GM12874 (cell line): ENCODE data around the gene ICA1.

Source experiments
- CTCF ChIP-seq: IDR thresholded peaks from 2 replicates; pipeline ENCODE4 v1.5.1; 2011; ENCODE audit warnings: low read depth, mild to moderate bottlenecking, control low read depth, low read length, moderate library complexity; ENCODE audit not compliant: insufficient read depth

The ICA1 gene

GRCh38 chr7:8185926-8186683 is 75.9 kb downstream of the ICA1 start:
- no peak for TF ChIP-seq CTCF

- TF ChIP-seq CTCF, result no peak
Observed at GRCh38 chr7:8184221-8184620, 77.7 kb downstream of the ICA1 start.

DNA sequence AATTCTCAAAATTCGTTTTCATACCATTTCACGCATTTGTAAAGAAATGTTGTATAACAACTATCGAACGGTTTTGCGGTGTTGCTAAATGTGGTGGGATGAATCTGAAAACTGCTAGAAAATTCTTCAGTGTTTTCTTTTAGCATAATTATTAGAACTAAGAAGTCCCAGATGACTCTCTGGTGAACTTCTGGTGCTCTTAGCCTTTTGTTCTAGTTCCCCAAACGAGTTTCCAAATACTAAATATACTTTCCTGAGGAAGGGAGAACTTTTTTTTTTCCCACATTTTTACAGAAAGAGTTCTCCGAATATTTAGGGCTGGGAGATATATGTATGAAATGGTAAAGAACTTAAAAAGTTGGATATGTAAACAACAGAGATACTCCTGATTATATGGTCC is 82.5 kb downstream of the ICA1 start:
- TF ChIP-seq CTCF, result no peak

DNA sequence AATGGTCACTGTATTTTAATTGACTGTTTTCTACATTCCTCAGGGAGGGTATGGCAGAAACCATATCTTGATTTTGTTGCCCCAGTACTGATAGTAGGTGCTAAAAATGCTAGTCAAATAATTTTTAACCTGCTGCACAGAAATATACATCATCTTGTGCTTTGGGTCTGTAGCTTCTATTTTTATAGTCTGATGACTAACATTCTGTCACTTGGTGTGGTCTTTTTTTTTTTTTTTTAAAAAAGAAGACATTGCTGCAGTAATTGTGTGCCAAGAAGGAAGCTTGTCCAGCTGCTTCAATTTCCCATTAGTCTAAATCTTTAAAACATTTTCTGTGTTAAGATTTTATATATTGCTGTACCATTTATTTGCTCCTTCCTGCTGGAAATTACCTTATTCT is 83.6 kb downstream of the ICA1 start:
- no peak for TF ChIP-seq CTCF

DNA sequence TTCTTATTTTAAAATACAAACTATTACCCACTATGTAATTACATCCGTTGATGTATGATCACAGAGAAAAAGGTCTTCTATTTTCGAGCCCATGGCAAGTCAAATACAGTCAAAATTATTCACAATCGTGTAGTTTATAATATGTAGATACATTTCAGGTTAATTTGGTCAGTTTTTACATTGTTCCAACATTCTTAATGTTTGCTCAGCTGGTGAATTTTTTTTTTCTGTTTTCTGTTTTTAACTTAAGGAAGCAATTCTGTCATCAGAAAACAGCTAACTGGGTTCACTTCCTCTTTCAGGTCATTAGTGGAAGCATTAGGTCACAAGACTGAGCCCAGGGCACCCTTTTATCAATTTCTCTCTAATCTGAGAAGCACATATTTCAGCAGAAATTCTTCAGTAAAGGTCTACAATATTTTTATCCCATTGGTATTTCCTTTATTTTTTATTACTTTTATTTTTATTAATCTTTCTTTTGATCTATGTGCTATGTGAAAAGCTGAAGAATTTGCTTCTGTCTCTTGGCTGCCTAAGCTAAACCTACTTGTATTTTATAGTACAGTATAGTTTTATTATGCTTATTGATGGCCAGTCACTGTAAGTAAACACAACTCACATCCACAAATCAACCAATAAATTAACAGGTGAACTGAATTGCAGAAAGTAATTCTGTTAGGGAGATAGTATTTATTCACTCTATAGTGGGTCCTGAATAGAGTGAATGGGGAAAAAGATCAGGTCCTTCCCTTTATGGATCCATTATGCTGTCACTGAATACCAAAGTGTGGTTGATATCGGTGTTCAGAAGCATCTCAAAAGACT is 84.6 kb downstream of the ICA1 start:
- no peak for TF ChIP-seq CTCF

GRCh38 chr7:8176370-8177081 is 85.4 kb downstream of the ICA1 start:
- TF ChIP-seq CTCF, result no peak

DNA sequence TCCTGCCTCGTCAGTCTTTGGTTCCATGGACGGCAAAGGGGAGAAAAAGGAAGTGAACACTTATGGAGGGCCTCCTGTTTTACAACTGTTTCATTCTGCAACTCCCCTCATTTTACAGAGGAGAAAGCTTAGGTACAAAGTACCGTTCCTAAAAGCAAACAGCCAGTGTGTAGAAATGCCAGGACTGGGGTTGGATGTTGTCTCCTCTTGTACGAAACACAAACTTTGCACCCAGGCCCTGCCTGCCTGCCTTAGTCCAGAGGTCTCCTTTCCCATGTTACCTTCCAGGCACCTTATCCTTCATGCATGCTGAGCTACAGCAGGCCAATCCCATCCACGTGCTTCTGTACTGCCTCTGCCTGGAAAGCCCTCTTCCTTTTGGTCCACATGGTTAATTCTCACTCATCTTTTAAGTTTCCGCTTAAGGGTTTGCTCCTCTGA is 86.0 kb downstream of the ICA1 start:
- no peak for TF ChIP-seq CTCF
